Breast epithelium (tissue), 4 donors: ENCODE results near the gene COL4A5. TPM values are rescaled to one million over a fixed set of nuclear protein-coding genes. Genes with fewer than 3 reads are reported as not detected.

ENCODE experiments used
- DNase-seq, 2 donors: peaks; one replicate each; pipeline ENCODE4 v3.0.0-alpha.2; 2019; ENCODE audit warnings: low spot score in 2 of 2
- H3K27ac ChIP-seq, 2 donors: fragments of 200-600 bp; sonication (generic) in 1 of 2; one replicate each; pipeline ENCODE4 v1.5.1; 2016 to 2019; ENCODE audit warnings: mild to moderate bottlenecking in 1 of 2
- H3K27me3 ChIP-seq, 2 donors: fragments of 200-600 bp; sonication (generic) in 1 of 2; one replicate each; pipeline versions ENCODE4 v1.5.1 to v1.6.0; 2017 to 2019; ENCODE audit warnings: control low read depth in 1 of 2, mild to moderate bottlenecking in 1 of 2
- H3K36me3 ChIP-seq: fragments of 200-600 bp; one replicate; pipeline ENCODE4 v1.5.1; 2019
- H3K4me1 ChIP-seq, 2 donors: fragments of 200-600 bp; sonication (generic); one replicate each; pipeline ENCODE4 v1.5.1; 2016 to 2019; ENCODE audit warnings: control low read depth in 1 of 2
- H3K4me3 ChIP-seq, 3 donors: fragments of 200-600 bp; sonication (generic); 1 replicate in 2 of 3; 2 replicates in 1 of 3; pipeline ENCODE4 v1.5.1; 2016 to 2019; ENCODE audit warnings: mild to moderate bottlenecking in 3 of 3, moderate library complexity in 2 of 3
- H3K9me3 ChIP-seq, 2 donors: fragments of 200-600 bp; sonication (generic) in 1 of 2; one replicate each; pipeline ENCODE4 v1.5.1; 2016 to 2019; ENCODE audit warnings: control low read depth in 1 of 2
- POLR2A ChIP-seq: fragments of 450-650 bp; IDR thresholded peaks from one replicate; pipeline ENCODE4 v1.6.1; 2016; ENCODE audit warnings: antibody characterized with exemption, mild to moderate bottlenecking, moderate library complexity
- POLR2AphosphoS5 ChIP-seq, 3 donors: sonication (generic); formaldehyde crosslinking; IDR thresholded peaks; one replicate each; pipeline ENCODE4 v1.6.1; 2017; ENCODE audit warnings: antibody characterized with exemption in 3 of 3
- intact Hi-C: fragments of 100-400 bp; cut with DNase I; formaldehyde crosslinking; loops from one replicate; pipeline ENCODE4 v1.15.1; 2023; ENCODE audit warnings: low total_unique reads
- total RNA-seq, 3 donors: library from RNA; depleted of rRNA; stranded (reverse); fragments of >200 nt; gene quantifications; one replicate each; pipeline ENCODE4 v1.1.0, GENCODE V29; 2016
- TF ChIP-seq, protein P1 (sequence below), 3 donors: fragments of 450-650 bp; IDR thresholded peaks; one replicate each; pipeline ENCODE4 v1.5.1; 2016 to 2017; ENCODE audit warnings: antibody characterized with exemption in 3 of 3, mild to moderate bottlenecking in 3 of 3, moderate library complexity in 3 of 3

Gene COL4A5
- total RNA-seq, 3 donors from 2014 or later = 13.6 to 88.1 (median 75.1) TPM

GRCh38 chrX:108702530-108702929 lies 262.9 kb downstream of the COL4A5 start:
- no peak for DNase-seq
- H3K36me3 ChIP-seq = no peaks in the 10 kb centered on the region
- no peaks in the 10 kb centered on the region for H3K9me3 ChIP-seq
- no peaks in the 10 kb centered on the region for H3K4me1 ChIP-seq
- no peak overlapping the region for H3K4me3 ChIP-seq
- no peak for TF ChIP-seq POLR2AphosphoS5 (IDR thresholded peaks at IDR 0.05)
- TF ChIP-seq, protein P1, sequence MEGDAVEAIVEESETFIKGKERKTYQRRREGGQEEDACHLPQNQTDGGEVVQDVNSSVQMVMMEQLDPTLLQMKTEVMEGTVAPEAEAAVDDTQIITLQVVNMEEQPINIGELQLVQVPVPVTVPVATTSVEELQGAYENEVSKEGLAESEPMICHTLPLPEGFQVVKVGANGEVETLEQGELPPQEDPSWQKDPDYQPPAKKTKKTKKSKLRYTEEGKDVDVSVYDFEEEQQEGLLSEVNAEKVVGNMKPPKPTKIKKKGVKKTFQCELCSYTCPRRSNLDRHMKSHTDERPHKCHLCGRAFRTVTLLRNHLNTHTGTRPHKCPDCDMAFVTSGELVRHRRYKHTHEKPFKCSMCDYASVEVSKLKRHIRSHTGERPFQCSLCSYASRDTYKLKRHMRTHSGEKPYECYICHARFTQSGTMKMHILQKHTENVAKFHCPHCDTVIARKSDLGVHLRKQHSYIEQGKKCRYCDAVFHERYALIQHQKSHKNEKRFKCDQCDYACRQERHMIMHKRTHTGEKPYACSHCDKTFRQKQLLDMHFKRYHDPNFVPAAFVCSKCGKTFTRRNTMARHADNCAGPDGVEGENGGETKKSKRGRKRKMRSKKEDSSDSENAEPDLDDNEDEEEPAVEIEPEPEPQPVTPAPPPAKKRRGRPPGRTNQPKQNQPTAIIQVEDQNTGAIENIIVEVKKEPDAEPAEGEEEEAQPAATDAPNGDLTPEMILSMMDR (IDR thresholded peaks at IDR 0.05) = no peak
- TF ChIP-seq POLR2A = no peak
- intact Hi-C loops = no loop called here
- H3K27ac ChIP-seq = no peak overlapping the region
- H3K27me3 ChIP-seq = peaks cover 0 to 37% of the 10 kb centered on the region in 2 donors

DNA sequence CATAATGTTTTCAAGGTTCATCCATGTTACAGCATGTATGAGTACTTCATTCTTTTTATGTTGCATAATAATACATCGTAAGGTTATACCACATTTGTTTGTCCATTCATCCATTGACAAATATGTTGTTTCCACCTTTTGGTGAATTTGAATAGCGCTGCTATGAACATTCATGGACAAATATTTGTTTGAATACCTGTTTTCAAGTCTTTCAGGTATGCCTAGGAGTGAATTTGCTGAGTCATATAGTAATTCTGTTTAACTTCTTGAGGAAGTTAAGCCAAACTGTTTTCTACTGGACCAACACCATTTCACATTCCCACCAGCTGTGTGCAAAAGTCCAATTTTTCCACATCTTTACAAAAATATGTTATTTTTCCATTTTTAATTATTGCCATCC lies 265.2 kb downstream of the COL4A5 start:
- TF ChIP-seq POLR2A (no peak), POLR2AphosphoS5 (IDR thresholded peaks at IDR 0.05) (no peak)
- TF ChIP-seq, protein P1 (IDR thresholded peaks at IDR 0.05) = no peak
- H3K27me3 ChIP-seq = peaks cover 0 to 52% of the 10 kb centered on the region in 2 donors
- H3K27ac ChIP-seq = no peak overlapping the region
- no peak for DNase-seq
- intact Hi-C loops = no loop called here
- H3K9me3 ChIP-seq = no peaks in the 10 kb centered on the region
- H3K4me1 ChIP-seq = no peaks in the 10 kb centered on the region
- no peak overlapping the region for H3K4me3 ChIP-seq
- H3K36me3 ChIP-seq = no peaks in the 10 kb centered on the region

DNA sequence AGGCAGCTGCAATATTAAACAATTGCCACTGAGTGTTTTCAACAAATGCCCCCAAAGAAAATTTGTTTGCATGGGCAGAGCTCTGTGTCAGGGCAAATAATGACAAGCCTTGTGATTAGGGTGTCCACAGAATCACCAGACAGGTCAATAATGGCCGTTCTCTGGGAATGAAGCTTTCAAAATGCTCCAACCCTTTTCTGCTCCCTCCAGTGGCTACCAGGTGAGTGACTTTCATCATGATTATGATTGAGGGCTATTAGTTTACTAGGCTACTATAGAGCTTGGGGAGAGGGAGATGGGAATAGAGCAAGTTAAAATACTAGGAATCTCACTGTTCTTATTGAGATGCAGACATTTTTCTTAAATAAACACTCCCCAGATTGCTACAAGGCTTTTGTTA lies 273.2 kb downstream of the COL4A5 start:
- Histone ChIP-seq H3K36me3 (no peaks in the 10 kb centered on the region), H3K9me3 (peaks cover 5 to 30% of the 10 kb centered on the region in 2 donors), H3K4me1 (no peaks in the 10 kb centered on the region), H3K4me3 (no peak overlapping the region), H3K27ac (no peak overlapping the region), H3K27me3 (peaks cover 0 to 35% of the 10 kb centered on the region in 2 donors)
- DNase-seq = no peak
- intact Hi-C loops = no loop called here
- TF ChIP-seq POLR2A (no peak), POLR2AphosphoS5 (IDR thresholded peaks at IDR 0.05) (no peak)
- TF ChIP-seq, protein P1 (IDR thresholded peaks at IDR 0.05) = no peak

DNA sequence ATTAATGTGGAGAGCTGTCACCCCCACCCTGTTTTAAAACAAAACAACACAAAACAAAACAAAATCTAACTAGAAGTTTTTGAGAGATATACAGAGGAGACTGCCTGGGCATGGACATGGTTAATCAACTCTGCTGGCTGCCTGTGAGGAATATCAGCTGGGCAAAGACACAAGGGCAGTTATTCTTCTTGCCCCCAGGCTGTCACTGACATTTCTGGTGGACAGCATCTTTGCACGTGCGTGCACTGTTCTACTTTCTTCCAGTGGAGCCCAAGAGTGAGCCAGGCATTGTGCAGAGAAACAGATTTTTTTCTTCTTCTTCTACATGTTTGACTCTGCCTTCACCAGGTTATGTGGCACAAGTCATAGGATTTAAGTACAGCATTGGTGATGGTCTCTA lies 282.9 kb downstream of the COL4A5 start:
- H3K4me1 ChIP-seq = no peaks in the 10 kb centered on the region
- no peak overlapping the region for H3K27ac ChIP-seq
- no peak overlapping the region for H3K4me3 ChIP-seq
- intact Hi-C loops = no loop called here
- TF ChIP-seq, protein P1 (IDR thresholded peaks at IDR 0.05) = no peak
- no peak for TF ChIP-seq POLR2A
- no peak for TF ChIP-seq POLR2AphosphoS5 (IDR thresholded peaks at IDR 0.05)
- peaks cover 0 to 63% of the 10 kb centered on the region in 2 donors for H3K27me3 ChIP-seq
- DNase-seq = no peak
- H3K9me3 ChIP-seq = no peaks in the 10 kb centered on the region
- no peaks in the 10 kb centered on the region for H3K36me3 ChIP-seq

DNA sequence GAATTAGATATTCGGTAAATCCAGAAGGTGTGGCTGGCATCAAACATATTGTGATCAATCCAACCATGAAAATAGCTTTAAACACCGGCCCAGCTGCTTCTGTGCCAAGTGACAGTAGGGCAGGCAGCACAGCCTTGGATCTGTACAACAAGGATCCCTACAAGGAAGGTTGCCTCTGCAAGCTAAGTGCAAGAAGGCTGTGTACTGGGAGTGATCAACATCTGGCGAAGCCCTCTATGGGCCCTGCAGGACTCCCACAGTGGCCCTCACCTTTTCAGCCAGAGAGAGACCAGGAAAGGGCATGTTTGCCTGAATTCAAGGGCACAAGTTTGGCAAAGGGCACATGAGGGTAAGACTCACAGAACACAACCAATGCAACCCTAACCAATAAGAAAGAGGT lies 287.1 kb downstream of the COL4A5 start:
- no peak overlapping the region for H3K27ac ChIP-seq
- no peaks in the 10 kb centered on the region for H3K4me1 ChIP-seq
- no peaks in the 10 kb centered on the region for H3K36me3 ChIP-seq
- peaks cover 0 to 84% of the 10 kb centered on the region in 2 donors for H3K27me3 ChIP-seq
- TF ChIP-seq POLR2AphosphoS5 (IDR thresholded peaks at IDR 0.05) = no peak
- TF ChIP-seq POLR2A = no peak
- TF ChIP-seq, protein P1 (IDR thresholded peaks at IDR 0.05) = no peak
- H3K4me3 ChIP-seq = no peak overlapping the region
- no peaks in the 10 kb centered on the region for H3K9me3 ChIP-seq
- no peak for DNase-seq
- intact Hi-C loops = no loop called here
